ENCODE results near the gene ELOVL7. TPM values are rescaled to one million over a fixed set of nuclear protein-coding genes. Genes with fewer than 3 reads are reported as not detected.

ELOVL7 gene
- total and polyA plus RNA-seq, 2 of the 8 experiments (the other 6 are each of a cell fraction or from before 2014, with no cell fraction given): 3.1 to 5.1 TPM

DNA sequence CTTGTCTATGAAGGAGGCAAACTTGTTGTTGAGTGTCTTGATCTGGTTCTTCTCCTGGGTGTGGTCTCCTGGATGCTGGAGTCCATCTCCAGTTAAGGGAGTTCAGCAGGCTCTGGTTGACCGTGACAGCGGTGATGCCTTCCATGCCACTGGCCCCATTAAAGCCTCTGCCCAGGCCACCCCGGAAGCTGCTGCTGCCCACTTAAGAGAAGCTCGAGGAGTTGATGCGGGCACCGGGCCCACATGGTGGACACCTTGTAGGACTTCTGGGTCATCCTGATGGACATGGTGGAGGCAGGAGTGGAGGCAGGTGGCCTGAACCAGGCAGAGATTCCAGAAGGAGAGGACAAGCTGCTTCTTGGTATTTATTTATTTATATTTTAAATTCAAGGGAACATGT, 99.4 kb downstream of the ELOVL7 start (continued):
- no peak for TF ChIP-seq CHD7 (IDR thresholded peaks at IDR 0.05; ENCODE audit: insufficient replicate concordance, low read length)
